Astrocyte of the spinal cord (primary cell): ENCODE data around the gene MOBP.
"Not testable (repeated sequence)": the region's sequence is repeated elsewhere in the genome, so short reads cannot be mapped to it uniquely, and the experiment has no call there.

Source experiments
- DNase-seq: peaks from one replicate; pipeline ENCODE4 v3.0.0; 2011; ENCODE audit warnings: low read depth, low spot score
- H3K4me3 ChIP-seq: 2 replicates; pipeline ENCODE4 v1.5.1; 2011; ENCODE audit warnings: low read depth, mild to moderate bottlenecking, low read length, moderate library complexity
- CTCF ChIP-seq: IDR thresholded peaks from 2 replicates; pipeline ENCODE4 v1.5.1; 2012; ENCODE audit warnings: low read depth, mild to moderate bottlenecking, low read length, inconsistent platforms
- in situ Hi-C: cut with HindIII; loops from 2 replicates; pipeline ENCODE4 v1.10.0; 2017; ENCODE audit warnings: low sequenced_read_pairs

The MOBP gene

DNA sequence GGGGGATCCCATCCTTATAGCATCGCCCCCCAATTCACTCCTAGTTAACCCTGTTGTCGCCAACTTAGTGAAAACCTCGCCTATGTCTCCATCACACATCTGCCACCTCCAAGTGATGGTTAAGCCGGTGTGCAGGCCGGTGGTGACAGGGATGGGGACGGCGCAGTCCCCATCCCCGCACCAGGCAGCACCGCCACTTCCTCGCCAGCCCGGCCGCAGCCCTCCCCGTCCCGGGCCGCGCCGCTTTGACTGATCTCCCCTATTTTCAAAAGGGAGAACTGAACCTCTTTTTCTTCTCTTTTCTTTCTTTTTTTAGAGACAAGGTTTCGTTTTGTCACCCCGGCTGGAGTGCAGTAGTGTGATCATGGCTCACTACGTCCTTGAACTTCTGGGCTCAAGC is 11.3 kb upstream of the MOBP start:
- no peak for DNase-seq
- TF ChIP-seq CTCF, result no peak
- no peak overlapping the region for H3K4me3 ChIP-seq
- in situ Hi-C loops, result no loop called here

- in situ Hi-C loops, result no loop called here
- TF ChIP-seq CTCF, result no peak
- no peak for DNase-seq
- no peak overlapping the region for H3K4me3 ChIP-seq
Measured at GRCh38 chr3:39457361-39457760, 10.1 kb upstream of the MOBP start.

GRCh38 chr3:39458579-39458978 is 8.9 kb upstream of the MOBP start:
- DNase-seq, in situ Hi-C loops, H3K4me3 ChIP-seq: not testable (repeated sequence)

DNA sequence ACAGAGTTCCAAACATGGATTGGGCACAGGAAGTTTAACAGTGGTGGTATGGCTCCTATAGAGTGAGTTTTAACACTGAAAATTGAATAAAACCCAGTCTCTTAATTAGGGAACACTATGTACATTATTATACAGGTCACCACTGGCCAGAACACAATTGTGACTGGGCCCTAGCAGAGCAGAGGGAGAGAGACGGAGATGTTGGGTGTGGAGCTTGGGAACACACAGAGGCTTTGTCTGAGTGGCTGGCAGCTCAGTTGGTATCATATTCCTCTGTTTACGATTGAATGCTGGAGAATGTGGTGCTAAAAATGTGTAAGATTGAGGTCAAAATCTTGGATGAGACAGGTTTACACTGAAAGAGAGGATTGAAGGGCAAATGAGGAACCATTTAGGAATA is 6.8 kb upstream of the MOBP start:
- DNase-seq, result no peak
- TF ChIP-seq CTCF, result no peak
- no peak overlapping the region for H3K4me3 ChIP-seq
- in situ Hi-C loops, result no loop called here

GRCh38 chr3:39463269-39463668 is 4.2 kb upstream of the MOBP start:
- in situ Hi-C loops, result no loop called here
- DNase-seq, result no peak
- H3K4me3 ChIP-seq, result no peak overlapping the region
- no peak for TF ChIP-seq CTCF

DNA sequence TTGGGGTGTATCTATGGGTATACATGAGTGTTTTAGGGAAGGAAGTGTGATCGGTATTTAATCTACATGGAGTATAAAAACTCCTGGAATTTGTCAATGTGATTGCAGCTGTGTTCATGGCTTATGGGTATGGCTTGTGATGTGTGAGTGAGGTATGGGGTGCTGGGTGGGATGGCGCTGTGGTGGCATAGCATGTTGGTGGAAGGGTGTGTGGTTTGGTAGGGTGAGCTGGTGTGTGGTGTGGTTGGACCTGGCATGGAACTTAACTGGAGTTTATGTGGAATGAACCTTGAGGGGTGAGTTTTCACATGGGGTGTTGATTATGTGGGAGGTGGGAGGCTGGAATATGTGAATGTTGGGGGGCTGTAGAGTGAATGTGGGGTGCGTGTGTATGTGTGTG is 492 bp upstream of the MOBP start:
- no peak for TF ChIP-seq CTCF
- no peak overlapping the region for H3K4me3 ChIP-seq
- DNase-seq, result no peak
- in situ Hi-C loops, result no loop called here

DNA sequence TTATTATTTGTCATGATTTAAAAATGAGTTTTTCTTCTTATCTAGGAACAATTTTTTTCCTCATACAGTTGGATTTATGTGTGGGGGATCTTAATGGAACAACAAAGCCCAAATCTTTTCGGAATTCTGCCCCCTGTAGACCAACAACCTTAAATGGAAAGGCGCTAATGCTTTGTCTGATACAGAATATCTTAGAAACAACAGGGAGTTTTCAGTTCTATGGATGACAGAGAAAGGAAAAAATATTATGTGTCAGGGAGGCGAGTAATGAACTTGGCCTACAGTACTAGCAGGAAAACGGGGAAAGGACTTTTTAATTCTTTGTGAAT is 592 bp downstream of the MOBP start:
- in situ Hi-C loops, result no loop called here
- no peak overlapping the region for H3K4me3 ChIP-seq
- TF ChIP-seq CTCF, result no peak
- DNase-seq, result no peak
